CD4-positive, alpha-beta T cell (primary cell): ENCODE results near the gene LTBP4. TPM values are rescaled to one million over a fixed set of nuclear protein-coding genes. Genes with fewer than 3 reads are reported as not detected.
"Not testable (repeated sequence)": the region's sequence is repeated elsewhere in the genome, so short reads cannot be mapped to it uniquely, and the experiment has no call there.

ENCODE experiments used
- ATAC-seq: fragments of 200-7000 bp; cut with Tn5 transposase; one replicate; pipeline ENCODE4 v1.10.0; 2022; ENCODE audit warnings: mild to moderate bottlenecking; ENCODE audit not compliant: poor library complexity
- CTCF ChIA-PET: fragments of 350-600 bp; sonication (Branson Sonifier 250); formaldehyde crosslinking; loops from one replicate; lab custom pipeline; 2021; ENCODE audit warnings: antibody characterized with exemption, inconsistent platforms; lab: Charles Lee
- POLR2A ChIA-PET: fragments of 350-600 bp; sonication (Branson Sonifier 250); formaldehyde crosslinking; loops from one replicate; lab custom pipeline; 2021; ENCODE audit warnings: antibody characterized with exemption, inconsistent platforms; lab: Charles Lee
- DNase-seq, 14 experiments: peaks; one replicate each; pipeline ENCODE4 v3.0.0-alpha.2; 2013 to 2020; ENCODE audit warnings: mixed read lengths in 2 of 14
- H3K27ac ChIP-seq, 2 donors: one replicate each; pipeline versions ENCODE4 v1.5.1 to v1.7.0; 2013; ENCODE audit warnings: low read length in 2 of 2, low read depth in 1 of 2, mild to moderate bottlenecking in 1 of 2
- H3K27me3 ChIP-seq, 2 experiments: 1 replicate in 1 of 2; 2 replicates in 1 of 2; pipeline versions ENCODE4 v1.6.1 to v1.7.0; 2013; ENCODE audit warnings: low read length in 2 of 2, control low read depth in 1 of 2, mild to moderate bottlenecking in 1 of 2, moderate library complexity in 1 of 2; ENCODE audit not compliant: insufficient read depth in 2 of 2, control insufficient read depth in 1 of 2
- H3K36me3 ChIP-seq: one replicate; pipeline ENCODE4 v1.6.1; 2013; ENCODE audit warnings: low read length, control low read depth; ENCODE audit not compliant: insufficient read depth
- H3K4me1 ChIP-seq: one replicate; pipeline ENCODE4 v1.6.1; 2013; ENCODE audit warnings: low read length, control low read depth; ENCODE audit not compliant: insufficient read depth
- H3K4me3 ChIP-seq: one replicate; pipeline ENCODE4 v1.5.1; 2013; ENCODE audit warnings: mild to moderate bottlenecking, low read length, moderate library complexity
- H3K9me3 ChIP-seq, 2 experiments: 1 replicate in 1 of 2; 2 replicates in 1 of 2; pipeline versions ENCODE4 v1.6.1 to v1.7.0; 2013; ENCODE audit warnings: low read length in 2 of 2, mild to moderate bottlenecking in 2 of 2, control low read depth in 1 of 2, moderate library complexity in 1 of 2; ENCODE audit not compliant: control insufficient read depth in 1 of 2, insufficient read depth in 1 of 2
- H3K27ac Mint-ChIP-seq: one replicate; pipeline ENCODE4 v1.8.0; 2020; ENCODE audit warnings: mixed read lengths
- H3K27me3 Mint-ChIP-seq: one replicate; pipeline ENCODE4 v1.8.0; 2021; ENCODE audit warnings: mixed read lengths
- H3K36me3 Mint-ChIP-seq: one replicate; pipeline ENCODE4 v1.8.0; 2021; ENCODE audit warnings: low read depth, mixed read lengths
- H3K4me1 Mint-ChIP-seq: one replicate; pipeline ENCODE4 v1.8.0; 2021; ENCODE audit warnings: low read depth, mixed read lengths
- H3K4me3 Mint-ChIP-seq: one replicate; pipeline ENCODE4 v1.8.0; 2020; ENCODE audit warnings: mild to moderate bottlenecking, mixed read lengths
- H3K9me3 Mint-ChIP-seq: one replicate; pipeline ENCODE4 v1.8.0; 2020; ENCODE audit warnings: mixed read lengths
- CTCF ChIP-seq: fragments of 200-600 bp; IDR thresholded peaks from one replicate; pipeline ENCODE4 v1.8.0; 2022; ENCODE audit warnings: antibody characterized with exemption, mild to moderate bottlenecking
- intact Hi-C, 2 experiments: fragments of 100-400 bp; cut with DNase I in 1 of 2; cut with micrococcal nuclease in 1 of 2; formaldehyde crosslinking; loops; one replicate each; pipeline versions ENCODE4 v1.15.1 to v1.9.0; 2023 to 2025; cut with DNase I, micrococcal nuclease
- total RNA-seq, 174 experiments: library from RNA in 2 of 174; stranded (reverse) in 2 of 174; gene quantifications; one replicate each; pipeline ENCODE4 v1.2.3 and lab custom pipeline; 2021 to 2026

The LTBP4 gene
- total RNA-seq, 2 experiments from 2014 or later: 116 to 134 TPM

GRCh38 chr19:40560092-40560507 lies 41.1 kb upstream of the LTBP4 start:
- intact Hi-C loops: no loop called here
- Mint-ChIP-seq H3K4me3 (no peak overlapping the region), H3K9me3 (no peaks in the 10 kb centered on the region), H3K27me3 (peaks cover 46% of the 10 kb centered on the region), H3K36me3 (no peaks in the 10 kb centered on the region), H3K27ac (no peak overlapping the region), H3K4me1 (no peaks in the 10 kb centered on the region)
- H3K9me3 ChIP-seq: peaks cover 0 to 4% of the 10 kb centered on the region in 2 experiments
- H3K27me3 ChIP-seq: peaks cover 19 to 30% of the 10 kb centered on the region in 2 experiments
- ChIA-PET POLR2A (no interaction called here), CTCF (no interaction called here)
- ATAC-seq: no peak
- no peaks in the 10 kb centered on the region for H3K36me3 ChIP-seq
- TF ChIP-seq CTCF: no peak
- H3K27ac ChIP-seq: no peak overlapping the region
- DNase-seq: no peak
- no peak overlapping the region for H3K4me3 ChIP-seq
- H3K4me1 ChIP-seq: no peaks in the 10 kb centered on the region

- H3K4me1 ChIP-seq: no peaks in the 10 kb centered on the region
- Mint-ChIP-seq H3K4me3 (no peak overlapping the region), H3K36me3 (no peaks in the 10 kb centered on the region), H3K27me3 (peaks cover 52% of the 10 kb centered on the region), H3K9me3 (no peaks in the 10 kb centered on the region), H3K4me1 (peaks cover 4% of the 10 kb centered on the region), H3K27ac (no peak overlapping the region)
- POLR2A ChIA-PET: no interaction called here
- peaks cover 0 to 8% of the 10 kb centered on the region in 2 experiments for H3K9me3 ChIP-seq
- H3K4me3 ChIP-seq: no peak overlapping the region
- H3K27me3 ChIP-seq: peaks cover 30 to 43% of the 10 kb centered on the region in 2 experiments
- no peak for DNase-seq
- intact Hi-C loops: no loop called here
- no peak for ATAC-seq
- H3K27ac ChIP-seq: no peak overlapping the region
- CTCF ChIA-PET: no interaction called here
- TF ChIP-seq CTCF: no peak
- no peaks in the 10 kb centered on the region for H3K36me3 ChIP-seq
These were observed 39.2 kb upstream of the LTBP4 start for GRCh38 chr19:40561947-40562346.

GRCh38 chr19:40564535-40564934 lies 36.6 kb upstream of the LTBP4 start:
- Histone ChIP-seq H3K4me1 (peaks cover 12% of the 10 kb centered on the region), H3K27me3 (peaks cover 41 to 54% of the 10 kb centered on the region in 2 experiments)
- intact Hi-C loops, H3K4me3 Mint-ChIP-seq, POLR2A ChIA-PET, H3K4me1 Mint-ChIP-seq, H3K36me3 Mint-ChIP-seq, H3K27ac Mint-ChIP-seq, H3K27ac ChIP-seq, DNase-seq, H3K4me3 ChIP-seq, CTCF ChIA-PET, ATAC-seq, H3K36me3 ChIP-seq, H3K9me3 ChIP-seq, H3K9me3 Mint-ChIP-seq: not testable (repeated sequence)
- H3K27me3 Mint-ChIP-seq: peaks cover 58% of the 10 kb centered on the region

GRCh38 chr19:40565355-40565754 lies 35.8 kb upstream of the LTBP4 start:
- no peak overlapping the region for H3K27ac ChIP-seq
- Mint-ChIP-seq H3K9me3 (no peaks in the 10 kb centered on the region), H3K27ac (no peak overlapping the region), H3K36me3 (no peaks in the 10 kb centered on the region), H3K27me3 (peaks cover 59% of the 10 kb centered on the region), H3K4me1 (peaks cover 15% of the 10 kb centered on the region), H3K4me3 (no peak overlapping the region)
- H3K4me3 ChIP-seq: no peak overlapping the region
- ATAC-seq: no peak
- ChIA-PET POLR2A (no interaction called here), CTCF (no interaction called here)
- H3K4me1 ChIP-seq: peaks cover 20% of the 10 kb centered on the region
- peaks cover 36 to 49% of the 10 kb centered on the region in 2 experiments for H3K27me3 ChIP-seq
- intact Hi-C loops: loop anchor here in 1 of 2 experiments (5.0 kb wide), 1 partner anchor 37 kb away; the partner anchor contains the start of gene LTBP4
- peaks cover 0 to 8% of the 10 kb centered on the region in 2 experiments for H3K9me3 ChIP-seq
- TF ChIP-seq CTCF: no peak
- H3K36me3 ChIP-seq: no peaks in the 10 kb centered on the region
- DNase-seq: no peak
